GM21381 (cell line): ENCODE results near the gene ANKRD6.
"Not testable (repeated sequence)": the region's sequence is repeated elsewhere in the genome, so short reads cannot be mapped to it uniquely, and the experiment has no call there.

Source experiments
- ATAC-seq: cut with Tn5 transposase; IDR thresholded peaks from one replicate; pipeline ENCODE4 v1.9.1; 2021; ENCODE audit warnings: mild to moderate bottlenecking, moderate library complexity; ENCODE audit not compliant: unreplicated experiment

ANKRD6 gene

GRCh38 chr6:89641581-89641980 lies 208.6 kb downstream of the ANKRD6 start:
- not testable (repeated sequence) for ATAC-seq

GRCh38 chr6:89642956-89643355 lies 210.0 kb downstream of the ANKRD6 start:
- no peak for ATAC-seq

- no peak for ATAC-seq
Measured at GRCh38 chr6:89643406-89643805, 210.5 kb downstream of the ANKRD6 start.

- ATAC-seq, result no peak
Measured at GRCh38 chr6:89644864-89645263, 211.9 kb downstream of the ANKRD6 start.

- no peak for ATAC-seq
Measured at GRCh38 chr6:89649682-89650081, 216.7 kb downstream of the ANKRD6 start.

- ATAC-seq, result no peak
Measured at GRCh38 chr6:89650579-89650978, 217.6 kb downstream of the ANKRD6 start.

- ATAC-seq, result no peak
Measured at GRCh38 chr6:89655122-89655521, 222.2 kb downstream of the ANKRD6 start.

- no peak for ATAC-seq
Measured at GRCh38 chr6:89657445-89658158, 224.7 kb downstream of the ANKRD6 start.

GRCh38 chr6:89660981-89661380 lies 228.0 kb downstream of the ANKRD6 start:
- ATAC-seq, result no peak

- no peak for ATAC-seq
Measured at GRCh38 chr6:89661559-89661958, 228.6 kb downstream of the ANKRD6 start.

- ATAC-seq, result no peak
Measured at GRCh38 chr6:89662659-89663223, 229.8 kb downstream of the ANKRD6 start.

- no peak for ATAC-seq
Measured at GRCh38 chr6:89667872-89668556, 235.1 kb downstream of the ANKRD6 start.

GRCh38 chr6:89669002-89669401 lies 236.1 kb downstream of the ANKRD6 start:
- ATAC-seq, result no peak

GRCh38 chr6:89670935-89671565 lies 238.1 kb downstream of the ANKRD6 start:
- ATAC-seq, result no peak

- ATAC-seq, result no peak
Measured at GRCh38 chr6:89675949-89676748, 243.2 kb downstream of the ANKRD6 start.

GRCh38 chr6:89678531-89678930 lies 245.6 kb downstream of the ANKRD6 start:
- no peak for ATAC-seq

- no peak for ATAC-seq
Measured at GRCh38 chr6:89679215-89680120, 246.5 kb downstream of the ANKRD6 start.

GRCh38 chr6:89680150-89680549 lies 247.2 kb downstream of the ANKRD6 start:
- no peak for ATAC-seq

GRCh38 chr6:89680551-89680950 lies 247.6 kb downstream of the ANKRD6 start:
- no peak for ATAC-seq
